Measurements from ENCODE around the gene ALDH4A1. TPM values are rescaled to one million over a fixed set of nuclear protein-coding genes. Genes with fewer than 3 reads are reported as not detected.

ALDH4A1 gene
- total and polyA plus RNA-seq, 12 donors = 12.7 to 60.8 (median 36.6) TPM

DNA sequence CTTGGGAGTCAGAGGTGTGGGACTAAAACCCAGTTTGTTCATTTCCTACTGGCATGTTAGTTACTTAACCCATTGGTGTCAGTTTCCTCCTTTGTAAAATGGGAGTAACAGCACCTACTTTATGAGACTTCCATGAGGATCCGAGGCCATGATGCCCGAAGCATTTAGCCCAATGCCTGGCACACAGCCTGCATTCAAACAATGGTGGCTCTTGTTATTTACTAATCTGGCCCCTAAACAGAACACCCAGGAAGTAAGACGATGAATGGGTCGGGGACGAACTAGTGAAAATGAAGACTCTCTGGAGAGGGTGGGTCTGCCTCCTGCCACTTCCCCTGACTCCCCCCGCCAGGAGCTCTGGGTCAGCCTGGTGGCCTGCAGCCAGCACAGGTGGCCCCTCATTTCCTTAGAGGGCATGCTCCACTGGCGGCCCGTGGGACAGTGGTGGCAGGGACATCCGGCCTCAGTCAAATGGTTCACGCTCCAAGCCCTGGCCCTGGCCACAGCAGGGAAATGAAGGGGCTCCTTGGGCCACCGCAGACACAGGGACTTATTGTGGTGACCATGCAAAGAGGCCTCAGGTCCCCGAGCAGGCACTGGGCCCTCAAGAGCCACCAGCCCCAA lies 33.4 kb downstream of the ALDH4A1 start:
- TF ChIP-seq, protein P1, sequence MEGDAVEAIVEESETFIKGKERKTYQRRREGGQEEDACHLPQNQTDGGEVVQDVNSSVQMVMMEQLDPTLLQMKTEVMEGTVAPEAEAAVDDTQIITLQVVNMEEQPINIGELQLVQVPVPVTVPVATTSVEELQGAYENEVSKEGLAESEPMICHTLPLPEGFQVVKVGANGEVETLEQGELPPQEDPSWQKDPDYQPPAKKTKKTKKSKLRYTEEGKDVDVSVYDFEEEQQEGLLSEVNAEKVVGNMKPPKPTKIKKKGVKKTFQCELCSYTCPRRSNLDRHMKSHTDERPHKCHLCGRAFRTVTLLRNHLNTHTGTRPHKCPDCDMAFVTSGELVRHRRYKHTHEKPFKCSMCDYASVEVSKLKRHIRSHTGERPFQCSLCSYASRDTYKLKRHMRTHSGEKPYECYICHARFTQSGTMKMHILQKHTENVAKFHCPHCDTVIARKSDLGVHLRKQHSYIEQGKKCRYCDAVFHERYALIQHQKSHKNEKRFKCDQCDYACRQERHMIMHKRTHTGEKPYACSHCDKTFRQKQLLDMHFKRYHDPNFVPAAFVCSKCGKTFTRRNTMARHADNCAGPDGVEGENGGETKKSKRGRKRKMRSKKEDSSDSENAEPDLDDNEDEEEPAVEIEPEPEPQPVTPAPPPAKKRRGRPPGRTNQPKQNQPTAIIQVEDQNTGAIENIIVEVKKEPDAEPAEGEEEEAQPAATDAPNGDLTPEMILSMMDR (IDR thresholded peaks at IDR 0.05) = no peak
- intact Hi-C loops (cut with DNase I) = loop anchor here in 1 of 10 donors (5.0 kb wide), 1 partner anchor 267 kb away; no protein-coding TSS in a partner anchor
- H3K4me3 ChIP-seq = no peak overlapping the region
- WGBS, 2 donors = 70 to 80% methylated on average over 12 of the region's 12 CpGs
- H3K27ac ChIP-seq = no peak overlapping the region
- H3K9me3 ChIP-seq = no peaks in the 10 kb centered on the region
- H3K36me3 ChIP-seq = peaks cover 0 to 13% (median 0%) of the 10 kb centered on the region in 9 donors
- ATAC-seq (no peak), DNase-seq (no peak)
- H3K4me1 ChIP-seq = no peaks in the 10 kb centered on the region
- H3K27me3 ChIP-seq = peaks cover 0 to 26% (median 4%) of the 10 kb centered on the region in 7 donors

DNA sequence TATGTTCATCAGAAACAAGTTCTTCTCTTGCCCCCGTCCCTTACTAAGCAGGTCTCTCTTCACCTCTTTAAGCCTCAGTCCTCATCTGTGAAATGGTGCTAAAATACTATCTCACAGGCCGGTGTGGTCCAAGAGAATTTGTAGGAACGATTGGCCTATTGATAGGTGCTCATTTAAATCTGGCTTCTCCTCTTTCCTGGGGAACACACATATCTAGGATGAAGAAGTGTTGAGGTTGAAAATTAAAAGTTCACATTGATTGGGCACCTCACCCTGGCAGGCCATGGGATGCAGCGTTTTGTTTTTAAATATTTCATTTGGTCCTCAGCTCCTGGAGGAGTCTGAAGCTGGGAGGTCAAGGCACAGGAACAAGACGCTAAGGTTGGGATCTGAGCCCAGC lies 34.0 kb downstream of the ALDH4A1 start:
- DNase-seq (no peak), ATAC-seq (no peak)
- peaks cover 0 to 13% (median 0%) of the 10 kb centered on the region in 9 donors for H3K36me3 ChIP-seq
- no peak overlapping the region for H3K27ac ChIP-seq
- intact Hi-C loops (cut with DNase I) = loop anchor here in 1 of 10 donors (5.0 kb wide), 1 partner anchor 266 kb away; no protein-coding TSS in a partner anchor
- H3K4me3 ChIP-seq = no peak overlapping the region
- peaks cover 0 to 26% (median 4%) of the 10 kb centered on the region in 7 donors for H3K27me3 ChIP-seq
- 71 to 76% methylated on average over 5 of the region's 5 CpGs for WGBS, 2 donors
- H3K9me3 ChIP-seq = no peaks in the 10 kb centered on the region
- no peaks in the 10 kb centered on the region for H3K4me1 ChIP-seq
- TF ChIP-seq, protein P1 (IDR thresholded peaks at IDR 0.05) = no peak

DNA sequence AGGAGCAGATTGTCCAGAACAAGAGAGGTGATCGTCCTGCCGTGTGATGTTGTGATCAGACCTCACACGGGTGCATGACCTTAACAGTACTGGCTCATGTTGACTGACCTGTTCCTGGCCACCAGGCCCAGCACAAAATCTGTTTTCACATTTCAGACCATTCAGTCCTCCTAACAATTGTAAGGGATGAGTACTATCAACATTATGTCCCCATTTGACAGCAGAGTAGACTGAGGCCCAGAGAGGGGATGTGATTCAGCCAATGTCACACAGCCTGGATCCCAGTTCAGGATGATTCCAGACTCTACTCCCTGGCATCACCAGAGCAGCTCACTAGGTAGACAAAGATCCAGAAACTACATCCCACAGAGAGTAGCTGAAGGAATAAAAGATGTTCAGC lies 35.5 kb downstream of the ALDH4A1 start:
- Histone ChIP-seq H3K27ac (no peak overlapping the region), H3K27me3 (peaks cover 0 to 26% (median 4%) of the 10 kb centered on the region in 7 donors), H3K4me1 (no peaks in the 10 kb centered on the region), H3K9me3 (no peaks in the 10 kb centered on the region), H3K36me3 (peaks cover 0 to 2% (median 0%) of the 10 kb centered on the region in 9 donors), H3K4me3 (no peak overlapping the region)
- intact Hi-C loops (cut with DNase I) = loop anchor here in 1 of 10 donors (5.0 kb wide), 1 partner anchor 265 kb away; no protein-coding TSS in a partner anchor
- TF ChIP-seq, protein P1 (IDR thresholded peaks at IDR 0.05) = no peak
- ATAC-seq = no peak
- DNase-seq = no peak
- WGBS, 2 donors = 84 to 89% methylated on average over 3 of the region's 3 CpGs

DNA sequence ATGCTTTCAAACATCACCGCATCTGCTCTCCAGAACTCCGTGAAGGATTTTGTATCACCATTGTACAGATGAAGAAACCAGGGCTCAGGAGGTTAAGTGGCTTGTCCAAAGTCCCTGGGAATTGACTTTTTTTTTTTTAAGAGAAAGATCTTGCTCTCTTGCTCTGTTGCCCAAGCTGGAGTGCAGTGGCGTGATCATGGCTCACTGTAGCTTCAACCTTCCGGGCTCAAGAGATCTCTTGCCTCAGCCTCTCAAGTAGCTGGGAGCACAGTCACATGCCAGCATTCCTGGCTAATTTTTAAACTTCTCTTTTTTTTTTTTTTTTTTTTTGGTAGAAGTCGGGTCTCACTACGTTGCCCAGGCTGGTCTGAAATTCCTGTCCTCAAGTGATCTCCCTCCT lies 36.0 kb downstream of the ALDH4A1 start:
- intact Hi-C loops (cut with DNase I) = loop anchor here in 1 of 10 donors (5.0 kb wide), 1 partner anchor 264 kb away; no protein-coding TSS in a partner anchor
- ATAC-seq = no peak
- Histone ChIP-seq H3K4me3 (no peak overlapping the region), H3K27me3 (peaks cover 0 to 26% (median 4%) of the 10 kb centered on the region in 7 donors), H3K27ac (no peak overlapping the region), H3K36me3 (no peaks in the 10 kb centered on the region), H3K9me3 (no peaks in the 10 kb centered on the region), H3K4me1 (no peaks in the 10 kb centered on the region)
- TF ChIP-seq, protein P1 (IDR thresholded peaks at IDR 0.05) = no peak
- WGBS, 2 donors = 80 to 83% methylated on average over 6 of the region's 6 CpGs
- DNase-seq = no peak
